H9 (cell line): ENCODE measurements around the gene DCDC2C. TPM values are rescaled to one million over a fixed set of nuclear protein-coding genes. Genes with fewer than 3 reads are reported as not detected.

Experiments used
- DNase-seq: peaks from one replicate; pipeline ENCODE4 v3.0.0-alpha.2; 2017
- H2AFZ ChIP-seq: one replicate; pipeline ENCODE4 v1.6.1; 2013; ENCODE audit warnings: mild to moderate bottlenecking, low read length, control low read depth, moderate library complexity
- H2AK5ac ChIP-seq: 2 replicates; pipeline ENCODE4 v1.6.1; 2013; ENCODE audit warnings: low read length, control low read depth, mixed read lengths; ENCODE audit not compliant: insufficient read length
- H2BK120ac ChIP-seq: one replicate; pipeline ENCODE4 v1.6.1; 2013; ENCODE audit warnings: low read depth, mild to moderate bottlenecking, low read length, control low read depth, inconsistent platforms; ENCODE audit not compliant: poor library complexity, severe bottlenecking
- H2BK12ac ChIP-seq: 2 replicates; pipeline ENCODE4 v1.6.1; 2013; ENCODE audit warnings: low read length, control low read depth, mixed read lengths, low read depth; ENCODE audit not compliant: insufficient read length
- H2BK15ac ChIP-seq: 2 replicates; pipeline ENCODE4 v1.6.1; 2013; ENCODE audit warnings: low read depth, low read length, control low read depth
- H2BK20ac ChIP-seq: one replicate; pipeline ENCODE4 v1.6.1; 2013; ENCODE audit warnings: low read depth, mild to moderate bottlenecking, low read length, control low read depth, inconsistent platforms; ENCODE audit not compliant: poor library complexity, severe bottlenecking
- H2BK5ac ChIP-seq: 2 replicates; pipeline ENCODE4 v1.6.1; 2013; ENCODE audit warnings: low read length, control low read depth, mixed read lengths; ENCODE audit not compliant: insufficient read length
- H3K14ac ChIP-seq: 2 replicates; pipeline ENCODE4 v1.6.1; 2013; ENCODE audit warnings: low read length, control low read depth; ENCODE audit not compliant: insufficient read depth
- H3K18ac ChIP-seq: 2 replicates; pipeline ENCODE4 v1.6.1; 2013; ENCODE audit warnings: low read depth, mild to moderate bottlenecking, mixed read lengths, low read length, control low read depth; ENCODE audit not compliant: insufficient read length
- H3K23ac ChIP-seq: 2 replicates; pipeline ENCODE4 v1.6.1; 2013; ENCODE audit warnings: low read length, control low read depth, mixed read lengths, low read depth; ENCODE audit not compliant: insufficient read length
- H3K23me2 ChIP-seq: 2 replicates; pipeline ENCODE4 v1.6.1; 2013; ENCODE audit warnings: low read depth, mild to moderate bottlenecking, mixed read lengths, low read length, control low read depth; ENCODE audit not compliant: insufficient read length, poor library complexity, severe bottlenecking
- H3K27ac ChIP-seq: 2 replicates; pipeline ENCODE4 v1.5.1; 2013; ENCODE audit warnings: low read length, control low read depth, mixed read lengths, low read depth; ENCODE audit not compliant: insufficient read length
- H3K27me3 ChIP-seq: 2 replicates; pipeline ENCODE4 v1.6.1; 2013; ENCODE audit warnings: low read length, control low read depth, inconsistent platforms; ENCODE audit not compliant: insufficient read depth
- H3K4ac ChIP-seq: 2 replicates; pipeline ENCODE4 v1.6.1; 2013; ENCODE audit warnings: low read depth, mild to moderate bottlenecking, control low read depth, inconsistent platforms, low read length, moderate library complexity
- H3K4me1 ChIP-seq: 2 replicates; pipeline ENCODE4 v1.6.1; 2013; ENCODE audit warnings: low read length, control low read depth, inconsistent platforms; ENCODE audit not compliant: insufficient read depth
- H3K4me2 ChIP-seq: 2 replicates; pipeline ENCODE4 v1.6.1; 2013; ENCODE audit warnings: low read length, control low read depth, mixed read lengths; ENCODE audit not compliant: insufficient read length, insufficient read depth
- H3K56ac ChIP-seq: 2 replicates; pipeline ENCODE4 v1.6.1; 2013; ENCODE audit warnings: low read depth, mild to moderate bottlenecking, mixed read lengths, low read length, control low read depth; ENCODE audit not compliant: insufficient read length
- H3K79me1 ChIP-seq: 2 replicates; pipeline ENCODE4 v1.6.1; 2013; ENCODE audit warnings: low read depth, mild to moderate bottlenecking, moderate library complexity, low read length, control low read depth, inconsistent platforms; ENCODE audit not compliant: insufficient read depth, poor library complexity, severe bottlenecking
- H3K79me2 ChIP-seq: 2 replicates; pipeline ENCODE4 v1.6.1; 2013; ENCODE audit warnings: low read length, control low read depth, inconsistent platforms; ENCODE audit not compliant: insufficient read depth
- H3K9ac ChIP-seq: 2 replicates; pipeline ENCODE4 v1.6.1; 2013; ENCODE audit warnings: low read length, control low read depth, mixed read lengths; ENCODE audit not compliant: insufficient read length; ENCODE audit errors: extremely low read depth
- H3K9me3 ChIP-seq: one replicate; pipeline ENCODE4 v1.6.1; 2013; ENCODE audit warnings: low read depth, low read length, inconsistent platforms; ENCODE audit not compliant: control insufficient read depth
- H3T11ph ChIP-seq: one replicate; pipeline ENCODE4 v1.6.1; 2013; ENCODE audit warnings: mild to moderate bottlenecking, low read length, control low read depth, inconsistent platforms
- H4K20me1 ChIP-seq: one replicate; pipeline ENCODE4 v1.6.1; 2013; ENCODE audit not compliant: control insufficient read depth, insufficient read length, insufficient read depth
- H4K5ac ChIP-seq: 2 replicates; pipeline ENCODE4 v1.6.1; 2013; ENCODE audit warnings: low read depth, mild to moderate bottlenecking, mixed read lengths, low read length, control low read depth; ENCODE audit not compliant: insufficient read length
- H4K8ac ChIP-seq: replicated peaks from 2 replicates; pipeline ENCODE4 v1.6.1; 2013; ENCODE audit warnings: low read length, control low read depth, mixed read lengths, low read depth; ENCODE audit not compliant: insufficient read length
- H4K91ac ChIP-seq: 2 replicates; pipeline ENCODE4 v1.6.1; 2013; ENCODE audit warnings: low read depth, mild to moderate bottlenecking, moderate library complexity, mixed read lengths, low read length, control low read depth; ENCODE audit not compliant: insufficient read length
- H3K27ac Mint-ChIP-seq, 3 experiments: 2 replicates in 2 of 3; 3 replicates in 1 of 3; pipeline ENCODE4 v1.8.0; 2020 to 2021; ENCODE audit warnings: mixed read lengths in 3 of 3, mild to moderate bottlenecking in 1 of 3, moderate library complexity in 1 of 3
- H3K27me3 Mint-ChIP-seq: 2 replicates; pipeline ENCODE4 v1.8.0; 2021; ENCODE audit warnings: low read depth, mild to moderate bottlenecking, moderate library complexity, mixed read lengths
- H3K36me3 Mint-ChIP-seq, 3 experiments: 2 replicates in 2 of 3; 3 replicates in 1 of 3; pipeline ENCODE4 v1.8.0; 2020 to 2021; ENCODE audit warnings: low read depth in 3 of 3, mixed read lengths in 3 of 3; ENCODE audit not compliant: insufficient read depth in 1 of 3
- H3K4me1 Mint-ChIP-seq, 2 experiments: 2 replicates each; pipeline ENCODE4 v1.8.0; 2020; ENCODE audit warnings: mixed read lengths in 2 of 2
- H3K4me3 Mint-ChIP-seq, 2 experiments: 2 replicates in 1 of 2; 3 replicates in 1 of 2; pipeline ENCODE4 v1.8.0; 2020 to 2021; ENCODE audit warnings: mild to moderate bottlenecking in 2 of 2, mixed read lengths in 2 of 2, moderate library complexity in 1 of 2
- H3K9me3 Mint-ChIP-seq, 2 experiments: 2 replicates in 1 of 2; 3 replicates in 1 of 2; pipeline ENCODE4 v1.8.0; 2020; ENCODE audit warnings: mild to moderate bottlenecking in 2 of 2, mixed read lengths in 2 of 2, moderate library complexity in 1 of 2
- WGBS: extraction: QIAGEN DNeasy Blood & Tissue Kit; methylation state at CpG from one replicate; pipeline ENCODE4 v1.1.7; 2013; ENCODE audit warnings: missing lambda C conversion rate, low lambda C conversion rate, mixed read lengths; ENCODE audit not compliant: insufficient read length; ENCODE audit errors: extremely low coverage; 5-methylcytosine and 5-hydroxymethylcytosine counted together
- total RNA-seq: library from RNA; stranded (reverse); gene quantifications from 2 replicates; pipeline ENCODE4 v1.2.1, GENCODE V29; 2021
- TF ChIP-seq, protein P1 (sequence below): fragments of 200-600 bp; sonication (generic); conservative IDR thresholded peaks from 3 replicates; pipeline ENCODE4 v1.8.0; 2021; ENCODE audit warnings: antibody characterized with exemption, mild to moderate bottlenecking

DCDC2C gene
- total RNA-seq, 1 experiment from 2014 or later = not detected

DNA sequence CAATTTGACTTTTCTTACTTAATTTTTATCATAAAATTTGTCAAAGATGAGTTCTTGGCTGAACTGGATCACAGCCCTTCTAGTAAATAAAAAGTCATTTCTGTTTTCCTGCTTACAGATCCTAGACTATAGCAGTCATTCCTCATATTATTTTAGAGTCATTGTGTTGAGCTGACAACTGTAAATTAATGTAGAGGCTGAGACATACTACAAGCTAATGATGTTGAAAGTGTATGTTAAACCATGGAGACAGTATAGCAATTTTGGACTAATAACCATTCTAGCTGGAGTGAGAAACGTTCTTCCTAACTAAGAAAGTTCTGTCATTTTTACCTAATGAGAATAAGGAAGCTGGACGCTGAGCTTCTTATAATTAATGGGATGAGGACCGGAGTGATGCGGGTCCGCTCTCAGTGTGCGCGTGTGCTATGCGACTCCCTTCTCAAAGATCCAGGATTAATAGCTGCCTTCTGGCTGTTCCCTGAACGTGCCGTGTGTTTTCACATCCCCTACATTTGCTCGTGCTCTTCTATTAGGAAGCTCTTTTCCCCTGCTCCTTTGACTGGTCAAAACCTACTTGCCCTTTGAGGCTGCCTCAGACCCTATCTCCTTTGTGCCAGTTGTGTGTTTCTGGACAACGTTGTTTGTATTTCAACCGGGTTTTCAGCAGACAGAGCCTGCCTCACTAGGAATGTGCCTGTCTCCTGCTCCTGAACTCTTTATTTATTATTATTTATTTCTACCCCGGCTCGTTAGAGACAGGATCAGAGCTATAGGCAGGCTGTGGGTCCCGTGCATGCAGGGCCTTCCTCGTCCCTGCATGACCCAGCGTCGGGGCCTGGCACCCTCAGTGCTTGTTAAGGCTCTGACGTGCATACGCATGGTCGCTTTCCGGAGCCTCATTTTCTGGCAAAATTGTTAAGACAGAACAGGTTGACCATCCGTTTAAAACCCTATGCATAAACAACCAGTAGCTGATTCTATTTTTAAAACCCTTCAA, 182.6 kb downstream of the DCDC2C start:
- Histone ChIP-seq H3K79me2 (no peaks in the 10 kb centered on the region), H3K14ac (no peak overlapping the region), H3K4me1 (no peaks in the 10 kb centered on the region), H3K9me3 (peaks cover 6% of the 10 kb centered on the region), H3K4me2 (no peak overlapping the region), H2BK15ac (no peak overlapping the region), H3K79me1 (no peaks in the 10 kb centered on the region), H3K27me3 (no peaks in the 10 kb centered on the region), H2BK20ac (no peak overlapping the region), H2AFZ (no peak overlapping the region), H2AK5ac (no peak overlapping the region), H3K27ac (no peak overlapping the region), H3K56ac (no peak overlapping the region), H3K4ac (no peak overlapping the region), H4K5ac (no peak overlapping the region), H3T11ph (no peak overlapping the region), H2BK120ac (no peak overlapping the region), H3K9ac (no peak overlapping the region), H2BK12ac (no peak overlapping the region), H3K18ac (no peak overlapping the region), H3K23me2 (no peaks in the 10 kb centered on the region), H4K20me1 (no peaks in the 10 kb centered on the region), H3K23ac (no peak overlapping the region), H4K91ac (no peak overlapping the region), H2BK5ac (no peak overlapping the region), H4K8ac (no peak overlapping the region)
- Mint-ChIP-seq H3K4me3 (no peak overlapping the region), H3K9me3 (peaks cover 8 to 24% of the 10 kb centered on the region in 2 experiments; a peak in 4 of 5 replicates), H3K27me3 (peaks cover 4% of the 10 kb centered on the region), H3K27ac (no peak overlapping the region), H3K36me3 (peaks cover 0 to 6% (median 0%) of the 10 kb centered on the region in 3 experiments; a peak in 3 of 7 replicates), H3K4me1 (no peaks in the 10 kb centered on the region)
- TF ChIP-seq, protein P1, sequence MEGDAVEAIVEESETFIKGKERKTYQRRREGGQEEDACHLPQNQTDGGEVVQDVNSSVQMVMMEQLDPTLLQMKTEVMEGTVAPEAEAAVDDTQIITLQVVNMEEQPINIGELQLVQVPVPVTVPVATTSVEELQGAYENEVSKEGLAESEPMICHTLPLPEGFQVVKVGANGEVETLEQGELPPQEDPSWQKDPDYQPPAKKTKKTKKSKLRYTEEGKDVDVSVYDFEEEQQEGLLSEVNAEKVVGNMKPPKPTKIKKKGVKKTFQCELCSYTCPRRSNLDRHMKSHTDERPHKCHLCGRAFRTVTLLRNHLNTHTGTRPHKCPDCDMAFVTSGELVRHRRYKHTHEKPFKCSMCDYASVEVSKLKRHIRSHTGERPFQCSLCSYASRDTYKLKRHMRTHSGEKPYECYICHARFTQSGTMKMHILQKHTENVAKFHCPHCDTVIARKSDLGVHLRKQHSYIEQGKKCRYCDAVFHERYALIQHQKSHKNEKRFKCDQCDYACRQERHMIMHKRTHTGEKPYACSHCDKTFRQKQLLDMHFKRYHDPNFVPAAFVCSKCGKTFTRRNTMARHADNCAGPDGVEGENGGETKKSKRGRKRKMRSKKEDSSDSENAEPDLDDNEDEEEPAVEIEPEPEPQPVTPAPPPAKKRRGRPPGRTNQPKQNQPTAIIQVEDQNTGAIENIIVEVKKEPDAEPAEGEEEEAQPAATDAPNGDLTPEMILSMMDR = no peak
- no CpG with 5 or more reads among the region's 24 CpGs for WGBS
- DNase-seq = no peak
